GM18873 (cell line): ENCODE measurements around the gene NME1.
"Not testable (repeated sequence)": the region's sequence is repeated elsewhere in the genome, so short reads cannot be mapped to it uniquely, and the experiment has no call there.

Source experiments
- ATAC-seq: cut with Tn5 transposase; IDR thresholded peaks from one replicate; pipeline ENCODE4 v1.9.1; 2021; ENCODE audit warnings: mild to moderate bottlenecking, moderate library complexity, moderate number of reproducible peaks; ENCODE audit not compliant: unreplicated experiment, low FRiP score

NME1 gene

GRCh38 chr17:51144266-51145022, 8.9 kb upstream of the NME1 start:
- ATAC-seq = no peak

GRCh38 chr17:51147650-51148049, 5.7 kb upstream of the NME1 start:
- ATAC-seq = no peak

- no peak for ATAC-seq
Measured at GRCh38 chr17:51149163-51149562, 4.2 kb upstream of the NME1 start.

- no peak for ATAC-seq
Measured at GRCh38 chr17:51150932-51151331, 2.4 kb upstream of the NME1 start.

GRCh38 chr17:51152766-51153209, 571 bp upstream of the NME1 start:
- no peak for ATAC-seq

- ATAC-seq = no peak
Measured at GRCh38 chr17:51154176-51154575, 817 bp downstream of the NME1 start.

GRCh38 chr17:51155416-51155815, 2.1 kb downstream of the NME1 start:
- ATAC-seq = no peak

- no peak for ATAC-seq
Measured at GRCh38 chr17:51159604-51160003, 6.2 kb downstream of the NME1 start.

- no peak for ATAC-seq
Measured at GRCh38 chr17:51161541-51161940, 8.2 kb downstream of the NME1 start.

GRCh38 chr17:51164911-51165679, 11.7 kb downstream of the NME1 start:
- no peak for ATAC-seq

- ATAC-seq = peak; percentile 8
Measured at GRCh38 chr17:51165680-51166197, 12.4 kb downstream of the NME1 start.

- peak; percentile 60 for ATAC-seq
Measured at GRCh38 chr17:51166198-51166986, 13.0 kb downstream of the NME1 start, which contains the start of gene NME2. Gene NME2 (plus strand): TSS chr17:51166411. CDS start chr17:51166831, 420 bp downstream.

GRCh38 chr17:51166987-51167931, 13.9 kb downstream of the NME1 start:
- ATAC-seq = peak; percentile 30

GRCh38 chr17:51169340-51169739, 16.0 kb downstream of the NME1 start:
- ATAC-seq = no peak

GRCh38 chr17:51170736-51171135, 17.4 kb downstream of the NME1 start:
- ATAC-seq = no peak

- ATAC-seq = not testable (repeated sequence)
Measured at GRCh38 chr17:51172030-51172429, 18.7 kb downstream of the NME1 start.

GRCh38 chr17:51180486-51180885, 27.1 kb downstream of the NME1 start:
- ATAC-seq = no peak

GRCh38 chr17:51184124-51184523, 30.8 kb downstream of the NME1 start:
- ATAC-seq = no peak

GRCh38 chr17:51185763-51186332, 32.5 kb downstream of the NME1 start:
- no peak for ATAC-seq
